HG03521 (cell line): Measurements from ENCODE around the gene SIRT6.
"Not testable (repeated sequence)": the region's sequence is repeated elsewhere in the genome, so short reads cannot be mapped to it uniquely, and the experiment has no call there.

Experiments used
- ATAC-seq: cut with Tn5 transposase; IDR thresholded peaks from one replicate; pipeline ENCODE4 v1.9.1; 2021; ENCODE audit warnings: mild to moderate bottlenecking, moderate library complexity; ENCODE audit not compliant: unreplicated experiment

The SIRT6 gene

GRCh38 chr19:4200940-4201542 is 18.7 kb upstream of the SIRT6 start:
- no peak for ATAC-seq

GRCh38 chr19:4199699-4200293 is 17.4 kb upstream of the SIRT6 start:
- no peak for ATAC-seq

- ATAC-seq = no peak
Observed at GRCh38 chr19:4198467-4199126, 16.2 kb upstream of the SIRT6 start.

GRCh38 chr19:4197625-4198466 is 15.5 kb upstream of the SIRT6 start:
- no peak for ATAC-seq

- no peak for ATAC-seq
Observed at GRCh38 chr19:4197228-4197624, 14.9 kb upstream of the SIRT6 start.

GRCh38 chr19:4196587-4197148 is 14.3 kb upstream of the SIRT6 start:
- no peak for ATAC-seq

- no peak for ATAC-seq
Observed at GRCh38 chr19:4196009-4196408, 13.6 kb upstream of the SIRT6 start.

- ATAC-seq = no peak
Observed at GRCh38 chr19:4194353-4194752, 12.0 kb upstream of the SIRT6 start.

- ATAC-seq = not testable (repeated sequence)
Observed at GRCh38 chr19:4192537-4192936, 10.2 kb upstream of the SIRT6 start.

- no peak for ATAC-seq
Observed at GRCh38 chr19:4189641-4190040, 7.3 kb upstream of the SIRT6 start.

GRCh38 chr19:4187313-4188122 is 5.2 kb upstream of the SIRT6 start:
- ATAC-seq = no peak

GRCh38 chr19:4186087-4186993 is 4.0 kb upstream of the SIRT6 start:
- no peak for ATAC-seq

GRCh38 chr19:4185413-4186086 is 3.2 kb upstream of the SIRT6 start:
- no peak for ATAC-seq

- ATAC-seq = no peak
Observed at GRCh38 chr19:4184718-4185352, 2.5 kb upstream of the SIRT6 start.

GRCh38 chr19:4183967-4184717 is 1.8 kb upstream of the SIRT6 start:
- ATAC-seq = no peak

GRCh38 chr19:4181053-4181508 is 1.3 kb downstream of the SIRT6 start:
- no peak for ATAC-seq

- no peak for ATAC-seq
Observed at GRCh38 chr19:4178990-4179389, 3.4 kb downstream of the SIRT6 start.

GRCh38 chr19:4177146-4177545 is 5.2 kb downstream of the SIRT6 start:
- no peak for ATAC-seq
